Endothelial cell of umbilical vein (primary cell): ENCODE measurements around the gene ARSB. TPM values are rescaled to one million over a fixed set of nuclear protein-coding genes. Genes with fewer than 3 reads are reported as not detected.
"Not testable (repeated sequence)": the region's sequence is repeated elsewhere in the genome, so short reads cannot be mapped to it uniquely, and the experiment has no call there.

Experiments
- BruUV-seq: library from RNA; stranded (reverse); fragments of 400-500 nt; replicated peaks from 2 replicates; lab custom pipeline; 2021; lab: Mats Ljungman, UMichigan
- CTCF ChIA-PET: fragments of 300-600, 350-600 bp; sonication (Branson Sonifier 250); formaldehyde crosslinking; loops from one replicate; lab custom pipeline; 2021; ENCODE audit warnings: antibody characterized with exemption, inconsistent platforms; lab: Charles Lee
- POLR2A ChIA-PET: fragments of 300-600, 350-600 bp; sonication (Branson Sonifier 250); formaldehyde crosslinking; loops from one replicate; lab custom pipeline; 2021; ENCODE audit warnings: antibody characterized with exemption, inconsistent platforms; lab: Charles Lee
- DNase-seq: peaks from one replicate; pipeline ENCODE4 v3.0.0-alpha.2; 2011; ENCODE audit warnings: low read depth, low spot score
- FAIRE-seq: peaks from 2 replicates; lab custom pipeline; 2011; peaks lifted over from hg19 to GRCh38; lab: Jason Lieb, UNC
- H2AFZ ChIP-seq: 2 replicates; pipeline ENCODE4 v1.6.0; 2012; ENCODE audit warnings: low read depth, low read length, control low read depth, inconsistent platforms
- H3K27ac ChIP-seq: 2 replicates; pipeline ENCODE4 v1.5.1; 2011; ENCODE audit warnings: low read depth, mild to moderate bottlenecking, control low read depth, low read length, moderate library complexity; ENCODE audit not compliant: insufficient read depth
- H3K27me3 ChIP-seq, 2 experiments: 2 replicates each; pipeline versions ENCODE4 v1.6.0 to v1.6.1; 2011; ENCODE audit warnings: low read length in 2 of 2, mixed read lengths in 1 of 2; ENCODE audit not compliant: control insufficient read depth in 2 of 2, insufficient read depth in 2 of 2
- H3K36me3 ChIP-seq, 2 experiments: 2 replicates in 1 of 2; 3 replicates in 1 of 2; pipeline ENCODE4 v1.5.1; 2011; ENCODE audit warnings: low read length in 2 of 2, mild to moderate bottlenecking in 1 of 2, moderate library complexity in 1 of 2; ENCODE audit not compliant: control insufficient read depth in 2 of 2, insufficient read depth in 2 of 2; ENCODE audit errors: extremely low read depth in 1 of 2
- H3K4me1 ChIP-seq: 3 replicates; pipeline ENCODE4 v1.5.1; 2011; ENCODE audit warnings: mild to moderate bottlenecking, low read length; ENCODE audit not compliant: control insufficient read depth, insufficient read depth; ENCODE audit errors: extremely low read depth
- H3K4me2 ChIP-seq: 2 replicates; pipeline ENCODE4 v1.6.1; 2011; ENCODE audit warnings: low read length, control low read depth, mixed read lengths; ENCODE audit not compliant: insufficient read depth
- H3K4me3 ChIP-seq, 3 experiments: fragments of 200-600 bp in 1 of 3; sonication (generic), shearing (Covaris generic) in 1 of 3; replicated peaks in 1 of 3; 2 replicates each; pipeline ENCODE4 v1.5.1; 2011 to 2016; ENCODE audit warnings: control low read depth in 3 of 3, low read length in 3 of 3, mild to moderate bottlenecking in 2 of 3, inconsistent platforms in 1 of 3, low read depth in 1 of 3, moderate library complexity in 1 of 3; ENCODE audit not compliant: insufficient read depth in 1 of 3
- H3K79me2 ChIP-seq: 2 replicates; pipeline ENCODE4 v1.6.0; 2012; ENCODE audit warnings: low read length, inconsistent platforms; ENCODE audit not compliant: control insufficient read depth, insufficient read depth
- H3K9ac ChIP-seq: replicated peaks from 2 replicates; pipeline ENCODE3; 2011; ENCODE audit warnings: low read length, control low read depth; ENCODE audit not compliant: insufficient read depth; ENCODE audit errors: extremely low read depth
- H3K9me1 ChIP-seq: replicated peaks from 3 replicates; pipeline ENCODE4 v1.6.0; 2011; ENCODE audit warnings: mild to moderate bottlenecking, low read length; ENCODE audit not compliant: control insufficient read depth, insufficient read depth; ENCODE audit errors: extremely low read depth
- H3K9me3 ChIP-seq: replicated peaks from 2 replicates; pipeline ENCODE4 v1.5.1; 2012; ENCODE audit warnings: low read length, inconsistent platforms; ENCODE audit not compliant: control insufficient read depth, insufficient read depth
- H4K20me1 ChIP-seq: replicated peaks from 2 replicates; pipeline ENCODE3; 2011; ENCODE audit warnings: mild to moderate bottlenecking, low read length; ENCODE audit not compliant: control insufficient read depth, insufficient read depth; ENCODE audit errors: extremely low read depth
- EZH2 ChIP-seq: IDR thresholded peaks from 2 replicates; pipeline ENCODE4 v1.6.1; 2012; ENCODE audit warnings: borderline replicate concordance, low read depth, mild to moderate bottlenecking, moderate library complexity, low read length, inconsistent platforms; ENCODE audit not compliant: severe bottlenecking
- FOS ChIP-seq: IDR thresholded peaks from 2 replicates; pipeline ENCODE4 v1.6.1; 2011; ENCODE audit warnings: mild to moderate bottlenecking, low read length, moderate library complexity, borderline replicate concordance; ENCODE audit not compliant: insufficient read depth
- GATA2 ChIP-seq: IDR thresholded peaks from 2 replicates; pipeline ENCODE4 v1.7.0; 2011; ENCODE audit warnings: low read depth, mild to moderate bottlenecking, moderate library complexity, mixed read lengths, low read length; ENCODE audit not compliant: insufficient read length, insufficient read depth
- JUN ChIP-seq: IDR thresholded peaks from 2 replicates; pipeline ENCODE4 v1.6.1; 2011; ENCODE audit warnings: borderline replicate concordance, low read depth; ENCODE audit not compliant: insufficient read length, insufficient read depth
- MYC ChIP-seq: IDR thresholded peaks from one replicate; pipeline ENCODE4 v1.6.1; 2011; ENCODE audit warnings: mild to moderate bottlenecking, low read depth, low read length
- POLR2A ChIP-seq: IDR thresholded peaks from 2 replicates; pipeline ENCODE4 v1.6.1; 2012; ENCODE audit warnings: low read depth, mild to moderate bottlenecking, control low read depth, low read length
- dilution Hi-C: fragments of 300-500 bp; cut with MboI; formaldehyde crosslinking; loops from one replicate; pipeline ENCODE4 v1.15.0; 2019; ENCODE audit warnings: low sequenced_read_pairs; ENCODE audit not compliant: extremely low pct_ligation_motif_present
- intact Hi-C: fragments of 100-400 bp; cut with micrococcal nuclease; formaldehyde crosslinking; loops from one replicate; pipeline ENCODE4 v1.10.0; 2022
- polyA plus RNA-seq, 4 experiments: library from polyadenylated mRNA; depleted of rRNA in 3 of 4; stranded (reverse) in 3 of 4; unstranded in 1 of 4; fragments of >200 nt; gene quantifications; 2 replicates each; pipeline versions ENCODE4 v1.2.1 to v1.2.3, GENCODE V29; 2011 to 2012; ENCODE audit warnings: missing spikeins in 1 of 4
- total RNA-seq: library from RNA; stranded (reverse); gene quantifications from 2 replicates; pipeline ENCODE4 v1.2.3, GENCODE V29; 2021
- TF ChIP-seq, protein P1 (sequence below): IDR thresholded peaks from 2 replicates; pipeline ENCODE4 v1.6.1; 2011; ENCODE audit not compliant: insufficient read depth, insufficient read length
- TF ChIP-seq, protein P2 (sequence below), 2 donors: IDR thresholded peaks; 1 replicate in 1 of 2; 2 replicates in 1 of 2; pipeline ENCODE4 v1.5.1; 2011; ENCODE audit warnings: low read length in 2 of 2, mild to moderate bottlenecking in 2 of 2, moderate library complexity in 2 of 2, control low read depth in 1 of 2, inconsistent platforms in 1 of 2, low read depth in 1 of 2; ENCODE audit not compliant: insufficient read depth in 1 of 2; ENCODE audit errors: extremely low read depth in 1 of 2

The ARSB gene
- total and polyA plus RNA-seq, 2 donors (not counting 3 experiments of a cell fraction or from before 2014, with no cell fraction given) = 17.2 to 25.8 TPM

DNA sequence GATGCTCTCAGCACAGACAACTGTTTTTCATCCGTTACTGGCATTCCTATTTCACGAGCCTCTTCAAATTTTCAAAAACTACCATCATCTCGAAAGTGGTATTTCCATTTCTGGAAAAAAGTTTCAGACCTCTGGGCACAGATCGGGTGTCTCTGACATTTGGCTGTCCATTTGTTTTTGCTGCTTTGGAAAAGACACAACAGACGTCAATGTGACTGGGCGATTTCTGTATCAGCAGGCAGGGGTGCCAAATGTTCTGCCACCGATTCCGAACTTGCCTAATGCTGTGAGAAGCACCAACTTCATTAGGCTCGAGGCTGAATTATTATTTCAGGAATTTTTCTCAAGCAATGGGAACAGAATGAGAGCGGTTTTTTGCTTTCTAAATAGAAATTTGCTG, 105.6 kb downstream of the ARSB start:
- Histone ChIP-seq H4K20me1 (no peaks in the 10 kb centered on the region), H3K4me1 (no peaks in the 10 kb centered on the region), H3K4me2 (no peak overlapping the region), H2AFZ (no peak overlapping the region), H3K36me3 (no peaks in the 10 kb centered on the region), H3K9ac (no peak overlapping the region), H3K27ac (no peak overlapping the region), H3K79me2 (no peaks in the 10 kb centered on the region), H3K27me3 (no peaks in the 10 kb centered on the region), H3K9me3 (no peaks in the 10 kb centered on the region), H3K4me3 (no peak overlapping the region), H3K9me1 (no peaks in the 10 kb centered on the region)
- FAIRE-seq (no peak), DNase-seq (no peak)
- ChIA-PET POLR2A (no interaction called here), CTCF (interaction anchor here (1.4 kb wide), 1 partner anchor 20 kb away, joined by 4 read pairs; no protein-coding TSS in a partner anchor)
- TF ChIP-seq MYC (no peak), EZH2 (no peak), FOS (no peak), POLR2A (no peak), GATA2 (no peak), JUN (no peak)
- TF ChIP-seq, protein P1, sequence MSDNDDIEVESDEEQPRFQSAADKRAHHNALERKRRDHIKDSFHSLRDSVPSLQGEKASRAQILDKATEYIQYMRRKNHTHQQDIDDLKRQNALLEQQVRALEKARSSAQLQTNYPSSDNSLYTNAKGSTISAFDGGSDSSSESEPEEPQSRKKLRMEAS = no peak
- TF ChIP-seq, protein P2, sequence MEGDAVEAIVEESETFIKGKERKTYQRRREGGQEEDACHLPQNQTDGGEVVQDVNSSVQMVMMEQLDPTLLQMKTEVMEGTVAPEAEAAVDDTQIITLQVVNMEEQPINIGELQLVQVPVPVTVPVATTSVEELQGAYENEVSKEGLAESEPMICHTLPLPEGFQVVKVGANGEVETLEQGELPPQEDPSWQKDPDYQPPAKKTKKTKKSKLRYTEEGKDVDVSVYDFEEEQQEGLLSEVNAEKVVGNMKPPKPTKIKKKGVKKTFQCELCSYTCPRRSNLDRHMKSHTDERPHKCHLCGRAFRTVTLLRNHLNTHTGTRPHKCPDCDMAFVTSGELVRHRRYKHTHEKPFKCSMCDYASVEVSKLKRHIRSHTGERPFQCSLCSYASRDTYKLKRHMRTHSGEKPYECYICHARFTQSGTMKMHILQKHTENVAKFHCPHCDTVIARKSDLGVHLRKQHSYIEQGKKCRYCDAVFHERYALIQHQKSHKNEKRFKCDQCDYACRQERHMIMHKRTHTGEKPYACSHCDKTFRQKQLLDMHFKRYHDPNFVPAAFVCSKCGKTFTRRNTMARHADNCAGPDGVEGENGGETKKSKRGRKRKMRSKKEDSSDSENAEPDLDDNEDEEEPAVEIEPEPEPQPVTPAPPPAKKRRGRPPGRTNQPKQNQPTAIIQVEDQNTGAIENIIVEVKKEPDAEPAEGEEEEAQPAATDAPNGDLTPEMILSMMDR (IDR thresholded peaks at IDR 0.05; ENCODE audit: extremely low read depth in 1 of 2, insufficient read depth in 1 of 2, low read depth in 1 of 2, low read length in 2 of 2) = no peak
- dilution Hi-C loops = no loop called here
- no TSS peak for BruUV-seq
- intact Hi-C loops = no loop called here

DNA sequence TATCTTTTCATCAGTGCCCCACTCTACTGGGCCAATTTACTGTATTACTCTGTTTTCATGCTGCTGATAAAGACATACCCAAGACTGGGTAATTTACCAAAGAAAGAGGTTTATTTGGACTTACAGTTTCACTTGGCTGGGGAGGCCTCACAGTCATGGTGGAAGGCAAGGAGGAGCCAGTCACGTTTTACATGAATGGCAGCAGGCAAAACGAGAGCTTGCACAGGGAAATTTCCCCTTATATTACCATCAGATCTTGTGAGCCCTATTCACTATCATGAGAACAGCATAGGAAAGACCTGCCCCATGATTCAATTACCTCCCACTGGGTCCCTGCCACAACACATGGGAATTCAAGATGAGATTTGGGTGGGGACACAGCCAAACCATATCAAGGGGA, 119.0 kb downstream of the ARSB start:
- H3K4me1 ChIP-seq, H3K79me2 ChIP-seq, intact Hi-C loops, H3K36me3 ChIP-seq, H3K9me3 ChIP-seq, H3K4me2 ChIP-seq, POLR2A ChIA-PET, FAIRE-seq, H3K4me3 ChIP-seq, H3K27ac ChIP-seq, H3K9me1 ChIP-seq, H3K9ac ChIP-seq, CTCF ChIA-PET, dilution Hi-C loops, BruUV-seq, H2AFZ ChIP-seq, H3K27me3 ChIP-seq, H4K20me1 ChIP-seq, DNase-seq: not testable (repeated sequence)
